GM23338 (cell line): ENCODE data around the gene KRTAP12-2. TPM values are rescaled to one million over a fixed set of nuclear protein-coding genes. Genes with fewer than 3 reads are reported as not detected.
"Not testable (repeated sequence)": the region's sequence is repeated elsewhere in the genome, so short reads cannot be mapped to it uniquely, and the experiment has no call there.

Source experiments
- ATAC-seq: fragments of 200-7000 bp; cut with Tn5 transposase; 3 replicates; pipeline ENCODE4 v1.9.1; 2020
- DNase-seq: peaks from one replicate; pipeline ENCODE4 v3.0.0-alpha.2; 2015; ENCODE audit warnings: low spot score
- H2AFZ ChIP-seq: fragments of 200-600 bp; sonication (generic); 2 replicates; pipeline ENCODE4 v1.8.0; 2016; ENCODE audit warnings: antibody characterized with exemption, mild to moderate bottlenecking, moderate library complexity
- H3F3A ChIP-seq: fragments of 200-600 bp; sonication (generic); replicated peaks from 2 replicates; pipeline ENCODE4 v1.8.0; 2017; ENCODE audit warnings: antibody characterized with exemption, mixed run types, low read depth
- H3K27ac ChIP-seq: fragments of 200-600 bp; sonication (generic); 2 replicates; pipeline ENCODE4 v1.6.1; 2016; ENCODE audit warnings: low read depth
- H3K27me3 ChIP-seq: fragments of 200-600 bp; sonication (generic); 2 replicates; pipeline ENCODE4 v1.8.0; 2016; ENCODE audit warnings: mild to moderate bottlenecking, mixed run types, moderate library complexity; ENCODE audit not compliant: insufficient read depth
- H3K36me3 ChIP-seq: fragments of 200-600 bp; sonication (generic); 2 replicates; pipeline ENCODE4 v1.8.0; 2016; ENCODE audit warnings: mild to moderate bottlenecking; ENCODE audit not compliant: insufficient read depth
- H3K4me1 ChIP-seq: fragments of 200-600 bp; sonication (generic); 2 replicates; pipeline ENCODE4 v1.8.0; 2016; ENCODE audit warnings: mild to moderate bottlenecking, moderate library complexity; ENCODE audit not compliant: insufficient read depth
- H3K4me2 ChIP-seq: fragments of 200-600 bp; sonication (generic); 2 replicates; pipeline ENCODE4 v1.7.1; 2017; ENCODE audit warnings: mixed run types
- H3K4me3 ChIP-seq: fragments of 200-600 bp; sonication (generic); 2 replicates; pipeline ENCODE4 v1.6.1; 2016; ENCODE audit warnings: mixed run types
- H3K79me2 ChIP-seq: fragments of 200-600 bp; sonication (generic); replicated peaks from 2 replicates; pipeline ENCODE4 v1.8.0; 2017; ENCODE audit warnings: mild to moderate bottlenecking; ENCODE audit not compliant: insufficient read depth
- H3K9me2 ChIP-seq: fragments of 200-600 bp; sonication (generic); 2 replicates; pipeline ENCODE4 v1.8.0; 2017; ENCODE audit not compliant: insufficient read depth
- H4K20me1 ChIP-seq: fragments of 200-600 bp; sonication (generic); replicated peaks from 2 replicates; pipeline ENCODE4 v1.8.0; 2017; ENCODE audit warnings: mild to moderate bottlenecking; ENCODE audit not compliant: insufficient read depth
- H3K27ac Mint-ChIP-seq: 2 replicates; pipeline ENCODE4 v1.8.0; 2020; ENCODE audit warnings: inconsistent platforms, mild to moderate bottlenecking, moderate library complexity, mixed read lengths
- H3K27me3 Mint-ChIP-seq: 3 replicates; pipeline ENCODE4 v1.8.0; 2022; ENCODE audit warnings: low read depth, mild to moderate bottlenecking, moderate library complexity, mixed read lengths, inconsistent platforms; ENCODE audit not compliant: insufficient read depth, poor library complexity
- H3K36me3 Mint-ChIP-seq: 3 replicates; pipeline ENCODE4 v1.8.0; 2021; ENCODE audit warnings: low read depth, mild to moderate bottlenecking, inconsistent platforms, moderate library complexity, mixed read lengths
- H3K4me1 Mint-ChIP-seq: 3 replicates; pipeline ENCODE4 v1.8.0; 2020; ENCODE audit warnings: mild to moderate bottlenecking, inconsistent platforms, mixed read lengths
- H3K4me3 Mint-ChIP-seq: 3 replicates; pipeline ENCODE4 v1.8.0; 2021; ENCODE audit warnings: moderate library complexity, mild to moderate bottlenecking, inconsistent platforms, mixed read lengths
- H3K9me3 Mint-ChIP-seq: 3 replicates; pipeline ENCODE4 v1.8.0; 2020; ENCODE audit warnings: moderate library complexity, mild to moderate bottlenecking, inconsistent platforms, mixed read lengths
- CREB1 ChIP-seq: fragments of 250-450 bp; sonication (Bioruptor Pico); IDR thresholded peaks from 2 replicates; pipeline ENCODE4 v1.5.0; 2020; ENCODE audit warnings: low read depth, mild to moderate bottlenecking, moderate library complexity
- EZH2 ChIP-seq: fragments of 200-600 bp; sonication (generic); IDR thresholded peaks from one replicate; pipeline ENCODE4 v1.8.0; 2017; ENCODE audit warnings: antibody characterized with exemption, mild to moderate bottlenecking, low read depth; ENCODE audit not compliant: unreplicated experiment
- EZH2phosphoT487 ChIP-seq: fragments of 200-600 bp; sonication (generic); IDR thresholded peaks from one replicate; pipeline ENCODE4 v1.8.1; 2018; ENCODE audit warnings: antibody characterized with exemption; ENCODE audit not compliant: unreplicated experiment
- POLR2AphosphoS5 ChIP-seq: IDR thresholded peaks from 2 replicates; pipeline ENCODE4 v1.6.1; 2016; ENCODE audit warnings: antibody characterized with exemption, low read depth
- STAT1 ChIP-seq: IDR thresholded peaks from one replicate; pipeline ENCODE4 v1.6.1; 2016; ENCODE audit warnings: antibody characterized with exemption; ENCODE audit not compliant: unreplicated experiment
- ZNF114 ChIP-seq: fragments of 250-450 bp; sonication (Bioruptor Pico); IDR thresholded peaks from 2 replicates; pipeline ENCODE4 v1.5.0; 2020; ENCODE audit warnings: mild to moderate bottlenecking, moderate library complexity
- polyA plus RNA-seq: library from polyadenylated mRNA; unstranded; fragments of >200 nt; fragmentation: Nextera tagmentation; extraction: Ambion mirVana; gene quantifications from 2 replicates; pipeline ENCODE4 v1.2.1, GENCODE V29; 2016
- total RNA-seq: library from RNA; depleted of rRNA; stranded (reverse); fragments of >200 nt; shearing (Covaris generic); gene quantifications from 2 replicates; pipeline ENCODE4 v1.2.3, GENCODE V29; 2014
- TF ChIP-seq, protein P1 (sequence below): IDR thresholded peaks from 2 replicates; pipeline ENCODE4 v1.6.1; 2016; ENCODE audit warnings: antibody characterized with exemption

The KRTAP12-2 gene
- total and polyA plus RNA-seq, 2 experiments from 2014 or later, result not detected

DNA sequence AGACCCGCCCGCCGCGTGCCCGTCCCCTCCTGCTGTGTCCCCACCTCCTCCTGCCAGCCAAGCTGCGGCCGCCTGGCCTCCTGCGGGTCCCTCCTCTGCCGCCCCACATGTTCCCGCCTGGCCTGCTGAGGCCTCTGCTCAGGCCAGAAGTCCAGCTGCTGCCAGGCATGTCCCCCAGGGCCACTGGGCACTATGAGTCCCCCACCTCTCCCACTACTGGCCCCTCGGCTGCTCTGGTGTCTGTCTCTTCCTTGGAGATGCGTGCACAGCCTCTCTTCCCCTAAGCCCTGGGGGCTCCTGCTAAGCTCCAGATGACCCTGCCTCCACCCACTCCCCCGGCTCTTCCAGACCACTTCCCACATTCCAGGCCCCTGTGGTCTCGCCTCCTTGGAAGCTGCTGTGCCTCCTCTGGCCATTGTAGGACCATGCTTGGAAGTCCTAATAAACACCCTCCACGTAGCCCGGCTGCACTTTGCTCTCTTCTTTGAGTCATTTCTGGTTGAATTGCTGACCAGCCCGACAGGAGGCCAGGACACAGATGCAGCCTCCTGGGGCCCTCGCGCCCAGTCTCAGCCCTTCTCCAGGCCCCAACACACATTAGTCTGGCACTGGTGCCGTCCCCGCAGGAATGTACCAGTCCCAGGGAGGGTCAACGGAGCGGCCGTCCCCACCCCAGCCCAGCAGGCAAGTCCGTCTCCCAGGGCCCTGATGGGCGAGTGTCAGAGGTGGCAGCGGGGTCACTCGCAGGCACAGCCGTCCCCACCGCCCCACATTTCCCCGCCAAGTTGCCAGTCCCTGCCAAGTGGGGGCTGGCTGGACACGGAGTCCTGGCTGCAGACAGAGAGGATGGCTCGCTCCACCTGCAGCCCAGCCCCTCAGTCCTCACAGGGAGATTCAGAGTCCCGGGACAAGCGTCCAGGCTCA, 31.3 kb upstream of the KRTAP12-2 start:
- Histone ChIP-seq H4K20me1 (no peaks in the 10 kb centered on the region), H3F3A (no peaks in the 10 kb centered on the region), H3K36me3 (no peaks in the 10 kb centered on the region; the same call in 1 of the 2 replicates), H3K4me2 (peak overlapping the region; percentile 51; the same call in 1 of the 2 replicates), H3K4me3 (no peak overlapping the region), H3K79me2 (no peaks in the 10 kb centered on the region), H3K9me2 (no peaks in the 10 kb centered on the region), H3K4me1 (peaks cover 26% of the 10 kb centered on the region), H2AFZ (0 out of 2 replicates have a peak overlapping the region, but pooled peaks have one; percentile 69), H3K27me3 (no peaks in the 10 kb centered on the region), H3K27ac (no peak overlapping the region)
- 0 out of 3 replicates have a peak, but pooled peaks cover 10% of the 10 kb centered on the region for H3K36me3 Mint-ChIP-seq
- TF ChIP-seq STAT1, result no peak
- TF ChIP-seq EZH2, result no peak
- no peak for TF ChIP-seq CREB1 (CRISPR knock-in tag)
- TF ChIP-seq, protein P1, sequence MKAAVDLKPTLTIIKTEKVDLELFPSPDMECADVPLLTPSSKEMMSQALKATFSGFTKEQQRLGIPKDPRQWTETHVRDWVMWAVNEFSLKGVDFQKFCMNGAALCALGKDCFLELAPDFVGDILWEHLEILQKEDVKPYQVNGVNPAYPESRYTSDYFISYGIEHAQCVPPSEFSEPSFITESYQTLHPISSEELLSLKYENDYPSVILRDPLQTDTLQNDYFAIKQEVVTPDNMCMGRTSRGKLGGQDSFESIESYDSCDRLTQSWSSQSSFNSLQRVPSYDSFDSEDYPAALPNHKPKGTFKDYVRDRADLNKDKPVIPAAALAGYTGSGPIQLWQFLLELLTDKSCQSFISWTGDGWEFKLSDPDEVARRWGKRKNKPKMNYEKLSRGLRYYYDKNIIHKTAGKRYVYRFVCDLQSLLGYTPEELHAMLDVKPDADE, result no peak
- no peak for TF ChIP-seq POLR2AphosphoS5
- TF ChIP-seq EZH2phosphoT487, result no peak
- TF ChIP-seq ZNF114 (CRISPR knock-in tag), result no peak
- H3K9me3 Mint-ChIP-seq, result peaks cover 8% of the 10 kb centered on the region; the same call in 2 of the 3 replicates
- no peak overlapping the region; the same call in 2 of the 3 replicates for H3K4me3 Mint-ChIP-seq
- H3K27me3 Mint-ChIP-seq, result peaks cover 19% of the 10 kb centered on the region
- peaks cover 62% of the 10 kb centered on the region for H3K4me1 Mint-ChIP-seq
- ATAC-seq (peak; percentile 58), DNase-seq (peak; percentile 61)
- H3K27ac Mint-ChIP-seq, result 0 out of 2 replicates have a peak overlapping the region, but pooled peaks have one; percentile 60

DNA sequence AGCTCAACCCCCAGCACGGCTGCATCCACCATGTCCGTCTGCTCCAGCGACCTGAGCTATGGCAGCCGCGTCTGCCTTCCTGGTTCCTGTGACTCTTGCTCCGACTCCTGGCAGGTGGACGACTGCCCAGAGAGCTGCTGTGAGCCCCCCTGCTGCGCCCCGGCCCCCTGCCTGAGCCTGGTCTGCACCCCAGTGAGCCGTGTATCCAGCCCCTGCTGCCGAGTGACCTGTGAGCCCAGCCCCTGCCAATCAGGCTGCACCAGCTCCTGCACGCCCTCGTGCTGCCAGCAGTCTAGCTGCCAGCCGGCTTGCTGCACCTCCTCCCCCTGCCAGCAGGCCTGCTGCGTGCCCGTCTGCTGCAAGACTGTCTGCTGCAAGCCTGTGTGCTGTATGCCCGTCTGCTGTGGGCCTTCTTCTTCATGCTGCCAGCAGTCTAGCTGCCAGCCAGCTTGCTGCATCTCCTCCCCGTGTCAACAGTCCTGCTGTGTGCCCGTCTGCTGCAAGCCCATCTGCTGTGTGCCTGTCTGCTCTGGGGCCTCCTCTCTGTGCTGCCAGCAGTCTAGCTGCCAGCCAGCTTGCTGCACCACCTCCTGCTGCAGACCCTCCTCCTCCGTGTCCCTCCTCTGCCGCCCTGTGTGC, 30.6 kb upstream of the KRTAP12-2 start, which contains the start of gene KRTAP10-12:
KRTAP10-12 (plus strand) TSS at position 1 of the 639 bp plus-strand sequence; CDS start at position 31, 30 bp downstream.
- H3K36me3 ChIP-seq, H3K79me2 ChIP-seq, ATAC-seq, H3F3A ChIP-seq, H3K27me3 ChIP-seq, H3K4me3 Mint-ChIP-seq, H3K9me2 ChIP-seq, H3K27ac ChIP-seq, DNase-seq, H3K4me3 ChIP-seq, H4K20me1 ChIP-seq: not testable (repeated sequence)
- H3K4me1 Mint-ChIP-seq, result peaks cover 54% of the 10 kb centered on the region
- peaks cover 16% of the 10 kb centered on the region; the same call in 1 of the 3 replicates for H3K36me3 Mint-ChIP-seq
- 0 out of 2 replicates have a peak within 1 kb of the TSS, but pooled peaks have one; percentile 60 for H3K27ac Mint-ChIP-seq
- H3K9me3 Mint-ChIP-seq, result peaks cover 15% of the 10 kb centered on the region; the same call in 2 of the 3 replicates
- peaks cover 20% of the 10 kb centered on the region; the same call in 1 of the 2 replicates for H3K4me1 ChIP-seq
- peaks cover 19% of the 10 kb centered on the region for H3K27me3 Mint-ChIP-seq
- H2AFZ ChIP-seq, result peak within 1 kb of the TSS; percentile 74; the same call in 1 of the 2 replicates
- peak within 1 kb of the TSS; percentile 51; the same call in 1 of the 2 replicates for H3K4me2 ChIP-seq
